Stimulated activated CD4-positive, alpha-beta T cell treated with anti-CD3 and anti-CD28 coated beads, Interleukin-1b, Interleukin-23, amount 100 ng/mL, for 4 hours (primary cell): ENCODE data around the gene DALRD3.

Experiments used
- DNase-seq, 2 donors: peaks; one replicate each; pipeline ENCODE4 v3.0.0-alpha.2; 2020; ENCODE audit warnings: low read depth in 2 of 2

The DALRD3 gene

GRCh38 chr3:49017971-49018706 is at the start of gene DALRD3:
TSS of gene DALRD3 (minus strand) at chr3:49018580. CDS start at chr3:49018564, 16 bp downstream.
- peak in 1 of 2 donors; percentile 53 for DNase-seq

GRCh38 chr3:49058011-49058410 is 39.6 kb upstream of the DALRD3 start:
- no peak for DNase-seq

GRCh38 chr3:49057268-49057667 is 38.9 kb upstream of the DALRD3 start:
- DNase-seq, result no peak

GRCh38 chr3:49054344-49054862 is 36.0 kb upstream of the DALRD3 start:
- no peak for DNase-seq

GRCh38 chr3:49053543-49053942 is 35.2 kb upstream of the DALRD3 start:
- DNase-seq, result no peak

- no peak for DNase-seq
These were observed 16.9 kb upstream of the DALRD3 start for GRCh38 chr3:49035281-49035680.

- DNase-seq, result no peak
These were observed 16.3 kb upstream of the DALRD3 start for GRCh38 chr3:49034650-49035049.

GRCh38 chr3:49032646-49033304 is 14.4 kb upstream of the DALRD3 start:
- DNase-seq, result no peak

GRCh38 chr3:49030321-49030720 is 11.9 kb upstream of the DALRD3 start:
- no peak for DNase-seq

GRCh38 chr3:49029563-49029884 is 11.1 kb upstream of the DALRD3 start:
- no peak for DNase-seq

- DNase-seq, result peak; percentile 89 to 92
These were observed 10.5 kb upstream of the DALRD3 start, which contains the start of gene IMPDH2 for GRCh38 chr3:49028673-49029562. TSS of gene IMPDH2 (minus strand) at chr3:49029398. CDS start at chr3:49029350, 48 bp downstream.

- DNase-seq, result no peak
These were observed 9.9 kb upstream of the DALRD3 start for GRCh38 chr3:49028298-49028672.

GRCh38 chr3:49027634-49028033 is 9.3 kb upstream of the DALRD3 start:
- no peak for DNase-seq

- DNase-seq, result no peak
These were observed 8.2 kb upstream of the DALRD3 start for GRCh38 chr3:49026536-49026935.

GRCh38 chr3:49025793-49026520 is 7.6 kb upstream of the DALRD3 start:
- DNase-seq, result no peak

GRCh38 chr3:49025005-49025792 is 6.8 kb upstream of the DALRD3 start:
- DNase-seq, result no peak

- no peak for DNase-seq
These were observed 6.1 kb upstream of the DALRD3 start for GRCh38 chr3:49024449-49024848.

- no peak for DNase-seq
These were observed 5.4 kb upstream of the DALRD3 start for GRCh38 chr3:49023775-49024174.

GRCh38 chr3:49022688-49023171 is 4.3 kb upstream of the DALRD3 start:
- no peak for DNase-seq
